ENCODE measurements around the gene SLC13A1.

- TF ChIP-seq, protein P1, sequence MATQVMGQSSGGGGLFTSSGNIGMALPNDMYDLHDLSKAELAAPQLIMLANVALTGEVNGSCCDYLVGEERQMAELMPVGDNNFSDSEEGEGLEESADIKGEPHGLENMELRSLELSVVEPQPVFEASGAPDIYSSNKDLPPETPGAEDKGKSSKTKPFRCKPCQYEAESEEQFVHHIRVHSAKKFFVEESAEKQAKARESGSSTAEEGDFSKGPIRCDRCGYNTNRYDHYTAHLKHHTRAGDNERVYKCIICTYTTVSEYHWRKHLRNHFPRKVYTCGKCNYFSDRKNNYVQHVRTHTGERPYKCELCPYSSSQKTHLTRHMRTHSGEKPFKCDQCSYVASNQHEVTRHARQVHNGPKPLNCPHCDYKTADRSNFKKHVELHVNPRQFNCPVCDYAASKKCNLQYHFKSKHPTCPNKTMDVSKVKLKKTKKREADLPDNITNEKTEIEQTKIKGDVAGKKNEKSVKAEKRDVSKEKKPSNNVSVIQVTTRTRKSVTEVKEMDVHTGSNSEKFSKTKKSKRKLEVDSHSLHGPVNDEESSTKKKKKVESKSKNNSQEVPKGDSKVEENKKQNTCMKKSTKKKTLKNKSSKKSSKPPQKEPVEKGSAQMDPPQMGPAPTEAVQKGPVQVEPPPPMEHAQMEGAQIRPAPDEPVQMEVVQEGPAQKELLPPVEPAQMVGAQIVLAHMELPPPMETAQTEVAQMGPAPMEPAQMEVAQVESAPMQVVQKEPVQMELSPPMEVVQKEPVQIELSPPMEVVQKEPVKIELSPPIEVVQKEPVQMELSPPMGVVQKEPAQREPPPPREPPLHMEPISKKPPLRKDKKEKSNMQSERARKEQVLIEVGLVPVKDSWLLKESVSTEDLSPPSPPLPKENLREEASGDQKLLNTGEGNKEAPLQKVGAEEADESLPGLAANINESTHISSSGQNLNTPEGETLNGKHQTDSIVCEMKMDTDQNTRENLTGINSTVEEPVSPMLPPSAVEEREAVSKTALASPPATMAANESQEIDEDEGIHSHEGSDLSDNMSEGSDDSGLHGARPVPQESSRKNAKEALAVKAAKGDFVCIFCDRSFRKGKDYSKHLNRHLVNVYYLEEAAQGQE (IDR thresholded peaks at IDR 0.05; ENCODE audit: insufficient read depth in 1 of 2, low read depth in 2 of 2, low read length in 2 of 2): no peak
- TF ChIP-seq TAF1 (IDR thresholded peaks at IDR 0.05; ENCODE audit: borderline replicate concordance, insufficient read depth, low read length) (no peak), POLR2AphosphoS5 (IDR thresholded peaks at IDR 0.05; ENCODE audit: low read depth, low read length) (no peak), SIN3A (IDR thresholded peaks at IDR 0.05; ENCODE audit: borderline replicate concordance, insufficient read depth, low read length) (no peak)
Observed at GRCh38 chr7:123075838-123076467, 123.8 kb downstream of the SLC13A1 start.

All from PFSK-1 (cell line).